Measurements from ENCODE around the gene TCERG1. TPM values are rescaled to one million over a fixed set of nuclear protein-coding genes. Genes with fewer than 3 reads are reported as not detected.

Gene TCERG1
- total RNA-seq, 4 donors from 2014 or later = 59.1 to 164 (median 65.1) TPM

DNA sequence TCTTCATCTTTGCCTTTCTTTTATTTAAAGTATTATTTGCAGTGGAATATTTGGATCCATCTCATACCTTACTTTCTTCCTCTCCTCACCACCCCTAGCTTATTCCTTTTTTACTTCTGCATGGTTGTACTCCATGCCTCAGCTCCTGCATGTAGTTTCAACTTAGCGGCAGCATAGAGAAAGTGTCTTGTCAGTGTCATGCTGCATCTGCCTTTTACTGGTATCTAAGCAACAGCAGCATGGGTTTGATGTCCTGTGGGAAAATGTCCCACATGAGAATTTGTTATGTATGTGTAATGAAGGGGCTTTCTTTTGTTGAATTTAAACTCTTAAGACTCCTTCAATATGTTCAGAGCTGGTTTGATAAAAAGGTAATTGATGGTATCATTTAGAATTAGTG, 20.6 kb downstream of the TCERG1 start:
- H3K27ac ChIP-seq = no peak overlapping the region
- 94% methylated on average over 1 of the region's 1 CpG for WGBS
- no peak for DNase-seq (ENCODE audit: low spot score in 2 of 2)
- H3K36me3 ChIP-seq = peaks cover 61% of the 10 kb centered on the region
- no peaks in the 10 kb centered on the region for H3K9me3 ChIP-seq
- H3K4me1 ChIP-seq = no peaks in the 10 kb centered on the region
- no peaks in the 10 kb centered on the region for H3K27me3 ChIP-seq
- H3K4me3 ChIP-seq = no peak overlapping the region
- TF ChIP-seq POLR2AphosphoS5 (IDR thresholded peaks at IDR 0.05) = no peak
- no peak for TF ChIP-seq POLR2A (IDR thresholded peaks at IDR 0.05)
- TF ChIP-seq, protein P1, sequence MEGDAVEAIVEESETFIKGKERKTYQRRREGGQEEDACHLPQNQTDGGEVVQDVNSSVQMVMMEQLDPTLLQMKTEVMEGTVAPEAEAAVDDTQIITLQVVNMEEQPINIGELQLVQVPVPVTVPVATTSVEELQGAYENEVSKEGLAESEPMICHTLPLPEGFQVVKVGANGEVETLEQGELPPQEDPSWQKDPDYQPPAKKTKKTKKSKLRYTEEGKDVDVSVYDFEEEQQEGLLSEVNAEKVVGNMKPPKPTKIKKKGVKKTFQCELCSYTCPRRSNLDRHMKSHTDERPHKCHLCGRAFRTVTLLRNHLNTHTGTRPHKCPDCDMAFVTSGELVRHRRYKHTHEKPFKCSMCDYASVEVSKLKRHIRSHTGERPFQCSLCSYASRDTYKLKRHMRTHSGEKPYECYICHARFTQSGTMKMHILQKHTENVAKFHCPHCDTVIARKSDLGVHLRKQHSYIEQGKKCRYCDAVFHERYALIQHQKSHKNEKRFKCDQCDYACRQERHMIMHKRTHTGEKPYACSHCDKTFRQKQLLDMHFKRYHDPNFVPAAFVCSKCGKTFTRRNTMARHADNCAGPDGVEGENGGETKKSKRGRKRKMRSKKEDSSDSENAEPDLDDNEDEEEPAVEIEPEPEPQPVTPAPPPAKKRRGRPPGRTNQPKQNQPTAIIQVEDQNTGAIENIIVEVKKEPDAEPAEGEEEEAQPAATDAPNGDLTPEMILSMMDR (IDR thresholded peaks at IDR 0.05) = no peak
- TF ChIP-seq EP300 (IDR thresholded peaks at IDR 0.05) = no peak

DNA sequence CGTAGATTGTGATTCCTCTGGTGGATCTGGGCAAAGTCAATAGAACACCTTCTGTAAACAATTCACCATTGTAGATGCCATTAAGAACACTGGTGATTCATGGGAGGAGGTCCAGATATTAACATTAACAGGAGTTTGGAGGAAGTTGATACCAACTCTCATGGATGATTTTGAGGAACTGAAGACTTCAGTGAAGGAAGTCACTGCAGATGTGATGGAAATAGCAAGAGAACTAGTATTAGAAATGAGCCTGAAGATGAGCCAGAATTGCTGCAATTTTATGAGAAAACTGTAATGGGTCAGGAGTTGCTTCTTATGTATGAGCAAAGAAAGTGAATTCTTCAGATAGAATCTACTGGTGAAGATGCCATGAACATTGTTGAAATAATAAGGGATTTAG, 26.9 kb downstream of the TCERG1 start:
- no peaks in the 10 kb centered on the region for H3K27me3 ChIP-seq
- H3K9me3 ChIP-seq = no peaks in the 10 kb centered on the region
- TF ChIP-seq, protein P1 (IDR thresholded peaks at IDR 0.05) = no peak
- TF ChIP-seq POLR2A (IDR thresholded peaks at IDR 0.05) (no peak), POLR2AphosphoS5 (IDR thresholded peaks at IDR 0.05) (no peak), EP300 (IDR thresholded peaks at IDR 0.05) (no peak)
- H3K27ac ChIP-seq = no peak overlapping the region
- DNase-seq (ENCODE audit: low spot score in 2 of 2) = no peak
- 90% methylated on average over 1 of the region's 1 CpG for WGBS
- peaks cover 68% of the 10 kb centered on the region for H3K36me3 ChIP-seq
- no peak overlapping the region for H3K4me3 ChIP-seq
- H3K4me1 ChIP-seq = no peaks in the 10 kb centered on the region

DNA sequence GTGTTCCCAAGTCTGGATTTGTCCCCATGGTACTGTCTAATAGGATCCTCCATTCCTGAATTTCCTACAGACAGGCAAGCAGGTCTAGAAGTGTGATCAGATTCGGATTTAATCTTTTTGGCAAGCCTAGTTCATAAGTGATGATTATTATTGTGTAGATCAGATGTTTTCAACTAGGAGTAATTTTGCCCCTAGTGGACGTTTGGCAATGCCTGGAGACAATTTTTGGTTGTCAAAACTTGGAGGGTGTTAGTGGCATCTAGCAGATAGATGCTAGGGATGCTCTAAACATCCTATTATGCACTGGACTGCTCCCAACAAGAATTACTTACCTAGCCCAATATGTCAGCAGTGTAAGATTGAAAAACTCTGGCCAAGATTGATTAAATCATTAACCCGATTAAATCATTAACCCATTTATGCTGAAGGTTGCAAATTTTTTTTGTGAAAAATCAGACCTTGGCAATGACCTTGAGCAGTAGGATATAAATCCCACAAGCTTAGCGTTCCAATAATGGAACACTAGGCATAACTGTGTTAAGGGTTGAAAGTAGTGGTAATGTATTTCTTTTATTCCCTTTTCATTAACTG, 28.2 kb downstream of the TCERG1 start:
- no peak for TF ChIP-seq POLR2A (IDR thresholded peaks at IDR 0.05)
- TF ChIP-seq EP300 (IDR thresholded peaks at IDR 0.05) = no peak
- TF ChIP-seq POLR2AphosphoS5 (IDR thresholded peaks at IDR 0.05) = no peak
- TF ChIP-seq, protein P1 (IDR thresholded peaks at IDR 0.05) = no peak
- H3K4me3 ChIP-seq = no peak overlapping the region
- H3K9me3 ChIP-seq = no peaks in the 10 kb centered on the region
- no peaks in the 10 kb centered on the region for H3K27me3 ChIP-seq
- peaks cover 67% of the 10 kb centered on the region for H3K36me3 ChIP-seq
- no peak overlapping the region for H3K27ac ChIP-seq
- no peak for DNase-seq (ENCODE audit: low spot score in 2 of 2)
- 72% methylated on average over 4 of the region's 4 CpGs for WGBS
- no peaks in the 10 kb centered on the region for H3K4me1 ChIP-seq

DNA sequence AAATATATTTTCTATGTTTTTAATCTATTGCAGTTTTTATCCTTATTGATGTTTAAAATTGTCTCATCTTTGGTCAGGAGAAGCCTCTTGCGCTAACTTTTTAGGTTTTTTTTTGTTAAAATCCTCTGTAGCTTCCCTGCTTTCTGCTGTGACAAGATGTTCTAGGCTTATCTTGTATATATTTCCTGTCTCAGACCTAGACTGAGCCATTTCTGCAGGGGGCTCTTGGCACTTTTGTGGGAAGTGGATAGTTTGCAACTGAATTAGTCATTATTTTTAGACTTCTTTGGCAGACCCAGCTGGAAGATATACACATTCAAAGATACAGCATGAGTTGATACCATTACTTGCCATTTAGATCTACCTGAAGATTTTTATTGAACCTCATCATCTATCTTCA, 28.8 kb downstream of the TCERG1 start:
- 94% methylated on average over 1 of the region's 1 CpG for WGBS

DNA sequence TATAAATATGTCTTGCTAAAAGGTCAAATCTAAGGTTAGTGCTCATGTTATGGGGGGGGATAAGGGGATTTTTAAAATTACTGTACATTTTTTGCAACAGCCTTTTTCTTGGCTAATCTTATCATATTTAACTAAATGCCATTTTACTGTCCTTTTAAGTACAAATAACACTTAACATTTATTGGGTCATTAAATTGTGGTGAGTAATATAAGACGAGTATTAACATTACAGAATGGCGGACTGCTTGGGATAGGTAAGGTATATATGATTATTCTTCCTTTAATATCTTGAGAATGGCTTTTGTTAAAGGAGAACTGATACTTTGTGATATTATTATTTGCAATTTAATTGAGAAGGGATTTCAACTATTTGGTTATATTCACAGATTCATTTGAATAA, 35.6 kb downstream of the TCERG1 start:
- peaks cover 73% of the 10 kb centered on the region for H3K36me3 ChIP-seq
- H3K4me3 ChIP-seq = no peak overlapping the region
- 88% methylated on average over 2 of the region's 2 CpGs for WGBS
- TF ChIP-seq, protein P1 (IDR thresholded peaks at IDR 0.05) = no peak
- TF ChIP-seq POLR2AphosphoS5 (IDR thresholded peaks at IDR 0.05) (no peak), POLR2A (IDR thresholded peaks at IDR 0.05) (no peak), EP300 (IDR thresholded peaks at IDR 0.05) (no peak)
- no peaks in the 10 kb centered on the region for H3K27me3 ChIP-seq
- no peaks in the 10 kb centered on the region for H3K9me3 ChIP-seq
- H3K4me1 ChIP-seq = no peaks in the 10 kb centered on the region
- H3K27ac ChIP-seq = no peak overlapping the region
- DNase-seq (ENCODE audit: low spot score in 2 of 2) = no peak

More for the DNA sequence above, 28.8 kb downstream of the TCERG1 start:
- Histone ChIP-seq H3K4me1 (no peaks in the 10 kb centered on the region), H3K4me3 (no peak overlapping the region), H3K36me3 (peaks cover 64% of the 10 kb centered on the region), H3K9me3 (no peaks in the 10 kb centered on the region), H3K27ac (no peak overlapping the region), H3K27me3 (no peaks in the 10 kb centered on the region)
- DNase-seq (ENCODE audit: low spot score in 2 of 2) = no peak
- TF ChIP-seq EP300 (IDR thresholded peaks at IDR 0.05) (no peak), POLR2A (IDR thresholded peaks at IDR 0.05) (no peak), POLR2AphosphoS5 (IDR thresholded peaks at IDR 0.05) (no peak)
- TF ChIP-seq, protein P1 (IDR thresholded peaks at IDR 0.05) = no peak
